Upper lobe of right lung (tissue), 1 donor: Measurements from ENCODE around the gene CCNL2. TPM values are rescaled to one million over a fixed set of nuclear protein-coding genes. Genes with fewer than 3 reads are reported as not detected.

Experiments used
- ATAC-seq: fragments of 200-7000 bp; cut with Tn5 transposase; one replicate; pipeline ENCODE4 v1.9.1; 2020; ENCODE audit warnings: mild to moderate bottlenecking, moderate library complexity
- DNase-seq: peaks from one replicate; pipeline ENCODE4 v3.0.0-alpha.2; 2020
- H3K27ac ChIP-seq: fragments of 200-600 bp; one replicate; pipeline ENCODE4 v1.8.0; 2022
- H3K27me3 ChIP-seq: fragments of 200-600 bp; one replicate; pipeline ENCODE4 v1.8.0; 2022; ENCODE audit warnings: mild to moderate bottlenecking
- H3K36me3 ChIP-seq: fragments of 200-600 bp; one replicate; pipeline ENCODE4 v1.8.0; 2022
- H3K4me1 ChIP-seq: fragments of 200-600 bp; one replicate; pipeline ENCODE4 v1.8.0; 2022
- H3K4me3 ChIP-seq: fragments of 200-600 bp; one replicate; pipeline ENCODE4 v1.8.0; 2022; ENCODE audit warnings: mild to moderate bottlenecking
- H3K9me3 ChIP-seq: fragments of 200-600 bp; one replicate; pipeline ENCODE4 v1.8.0; 2022
- intact Hi-C: fragments of 100-400 bp; cut with DNase I; formaldehyde crosslinking; loops from one replicate; pipeline ENCODE4 v1.11.0; 2022
- total RNA-seq: library from RNA; stranded (reverse); fragmentation: NEBNext Ultra II Directional; extraction: Animal tissue kit (Norgen Biotek cat#: 25700); gene quantifications from one replicate; pipeline ENCODE4 v1.2.1, GENCODE V29; 2021
- TF ChIP-seq, protein P1 (sequence below): fragments of 200-600 bp; IDR thresholded peaks from one replicate; pipeline ENCODE4 v1.8.0; 2022; ENCODE audit warnings: antibody characterized with exemption
- donor health status: DM: no; HTN: yes; CAD: no; lungs with severe emphysema.

CCNL2 gene
- total RNA-seq, 1 donor from 2014 or later: 165 TPM

- no peak for ATAC-seq
- Histone ChIP-seq H3K9me3 (no peaks in the 10 kb centered on the region), H3K27ac (no peak overlapping the region), H3K27me3 (no peaks in the 10 kb centered on the region), H3K4me3 (no peak overlapping the region), H3K36me3 (peaks cover 13% of the 10 kb centered on the region), H3K4me1 (peaks cover 12% of the 10 kb centered on the region)
- no peak for DNase-seq
- TF ChIP-seq, protein P1, sequence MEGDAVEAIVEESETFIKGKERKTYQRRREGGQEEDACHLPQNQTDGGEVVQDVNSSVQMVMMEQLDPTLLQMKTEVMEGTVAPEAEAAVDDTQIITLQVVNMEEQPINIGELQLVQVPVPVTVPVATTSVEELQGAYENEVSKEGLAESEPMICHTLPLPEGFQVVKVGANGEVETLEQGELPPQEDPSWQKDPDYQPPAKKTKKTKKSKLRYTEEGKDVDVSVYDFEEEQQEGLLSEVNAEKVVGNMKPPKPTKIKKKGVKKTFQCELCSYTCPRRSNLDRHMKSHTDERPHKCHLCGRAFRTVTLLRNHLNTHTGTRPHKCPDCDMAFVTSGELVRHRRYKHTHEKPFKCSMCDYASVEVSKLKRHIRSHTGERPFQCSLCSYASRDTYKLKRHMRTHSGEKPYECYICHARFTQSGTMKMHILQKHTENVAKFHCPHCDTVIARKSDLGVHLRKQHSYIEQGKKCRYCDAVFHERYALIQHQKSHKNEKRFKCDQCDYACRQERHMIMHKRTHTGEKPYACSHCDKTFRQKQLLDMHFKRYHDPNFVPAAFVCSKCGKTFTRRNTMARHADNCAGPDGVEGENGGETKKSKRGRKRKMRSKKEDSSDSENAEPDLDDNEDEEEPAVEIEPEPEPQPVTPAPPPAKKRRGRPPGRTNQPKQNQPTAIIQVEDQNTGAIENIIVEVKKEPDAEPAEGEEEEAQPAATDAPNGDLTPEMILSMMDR: no peak
- intact Hi-C loops: no loop called here
Measured at GRCh38 chr1:1341549-1342021, 57.5 kb downstream of the CCNL2 start.

DNA sequence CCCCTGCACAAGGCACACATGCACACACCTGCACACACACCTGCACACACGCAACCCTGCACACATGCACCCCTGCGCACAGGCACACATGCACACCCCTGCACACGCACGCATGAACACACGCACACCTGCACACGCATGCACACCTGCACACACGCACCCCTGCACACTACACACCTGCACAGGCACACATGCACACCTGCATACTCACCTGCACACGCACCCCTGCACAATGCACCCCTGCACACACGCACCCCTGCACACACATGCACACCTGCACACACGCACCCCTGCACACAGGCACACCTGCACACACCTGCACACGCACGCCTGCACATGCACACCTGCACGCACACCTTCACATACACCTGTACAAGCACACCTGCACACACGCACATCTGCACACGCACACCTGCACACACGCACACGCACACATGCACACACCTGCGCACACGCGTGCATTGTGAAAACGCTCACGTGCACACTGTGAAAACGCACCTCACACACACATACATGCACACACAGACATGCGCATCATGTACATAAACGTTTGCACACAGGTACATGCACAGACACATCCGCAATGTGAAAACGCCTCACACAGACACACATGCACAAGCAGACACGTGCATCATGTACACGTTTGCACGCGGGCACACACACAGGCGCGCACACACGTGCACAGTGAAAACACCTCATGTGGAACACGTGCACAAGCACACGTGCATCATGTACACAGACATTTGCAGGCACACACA lies 58.2 kb downstream of the CCNL2 start:
- Histone ChIP-seq H3K36me3 (peaks cover 13% of the 10 kb centered on the region), H3K4me3 (no peak overlapping the region), H3K27me3 (no peaks in the 10 kb centered on the region), H3K9me3 (no peaks in the 10 kb centered on the region), H3K4me1 (peaks cover 6% of the 10 kb centered on the region), H3K27ac (no peak overlapping the region)
- DNase-seq: no peak
- TF ChIP-seq, protein P1: no peak
- intact Hi-C loops: no loop called here
- no peak for ATAC-seq

DNA sequence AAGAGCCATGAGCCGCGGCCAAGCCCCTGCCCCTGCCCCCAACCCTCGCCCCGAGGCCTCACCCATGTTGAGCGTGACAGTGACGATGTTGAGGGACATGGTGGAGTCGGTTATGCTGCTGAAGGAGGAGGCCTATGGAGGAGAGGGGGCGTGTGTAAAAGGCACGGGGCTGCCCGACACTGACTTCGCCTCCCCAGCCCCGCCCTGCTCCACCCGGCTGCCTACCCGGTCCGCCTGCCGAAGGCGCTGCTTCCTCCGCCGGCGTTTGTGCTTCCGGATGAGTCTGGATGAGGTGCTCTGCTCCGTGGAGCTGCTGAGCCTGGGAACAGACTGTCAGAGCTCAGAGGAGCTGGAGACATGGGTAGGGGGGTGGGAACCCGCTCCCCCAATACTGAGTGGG lies 59.0 kb downstream of the CCNL2 start:
- H3K4me3 ChIP-seq: no peak overlapping the region
- intact Hi-C loops: no loop called here
- H3K36me3 ChIP-seq: peaks cover 13% of the 10 kb centered on the region
- H3K9me3 ChIP-seq: no peaks in the 10 kb centered on the region
- no peak for DNase-seq
- H3K4me1 ChIP-seq: no peaks in the 10 kb centered on the region
- TF ChIP-seq, protein P1: no peak
- H3K27me3 ChIP-seq: no peaks in the 10 kb centered on the region
- ATAC-seq: no peak
- no peak overlapping the region for H3K27ac ChIP-seq

- TF ChIP-seq, protein P1: no peak
- no peak overlapping the region for H3K4me3 ChIP-seq
- intact Hi-C loops: no loop called here
- DNase-seq: no peak
- H3K9me3 ChIP-seq: no peaks in the 10 kb centered on the region
- H3K27me3 ChIP-seq: no peaks in the 10 kb centered on the region
- H3K36me3 ChIP-seq: peaks cover 13% of the 10 kb centered on the region
- H3K4me1 ChIP-seq: no peaks in the 10 kb centered on the region
- no peak overlapping the region for H3K27ac ChIP-seq
- no peak for ATAC-seq
Measured at GRCh38 chr1:1338278-1338677, 60.9 kb downstream of the CCNL2 start.

DNA sequence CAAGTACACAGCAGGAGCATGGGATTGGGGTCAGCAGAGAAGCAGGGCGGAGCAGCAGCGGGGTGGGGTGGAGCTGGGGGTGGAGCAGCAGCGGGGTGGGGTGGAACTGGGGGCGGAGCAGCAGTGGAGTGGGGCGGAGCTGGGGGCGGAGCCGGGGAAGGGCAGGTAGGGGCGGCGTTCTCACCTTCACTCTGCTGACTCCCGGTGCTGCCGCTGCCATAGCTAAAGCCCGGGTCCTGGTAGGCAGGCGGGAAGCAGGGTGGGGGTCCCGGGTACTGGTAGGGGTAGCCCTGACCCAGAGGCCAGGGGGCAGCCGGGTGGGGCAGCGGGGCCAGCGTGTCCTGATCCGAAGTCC lies 61.4 kb downstream of the CCNL2 start:
- Histone ChIP-seq H3K4me3 (no peak overlapping the region), H3K27ac (no peak overlapping the region), H3K9me3 (no peaks in the 10 kb centered on the region), H3K4me1 (no peaks in the 10 kb centered on the region), H3K27me3 (no peaks in the 10 kb centered on the region), H3K36me3 (peaks cover 13% of the 10 kb centered on the region)
- intact Hi-C loops: no loop called here
- no peak for DNase-seq
- peak; percentile 36 for ATAC-seq
- TF ChIP-seq, protein P1: no peak
